A172 (cell line): ENCODE results near the gene GMPR. TPM values are rescaled to one million over a fixed set of nuclear protein-coding genes. Genes with fewer than 3 reads are reported as not detected.

ENCODE experiments used
- DNase-seq: peaks from one replicate; pipeline ENCODE4 v3.0.0-alpha.2; 2015; ENCODE audit warnings: low spot score
- total RNA-seq: library from RNA; depleted of rRNA; stranded (reverse); fragments of >200 nt; shearing (Covaris generic); gene quantifications from 2 replicates; pipeline ENCODE4 v1.2.3, GENCODE V29; 2014

Gene GMPR
- total RNA-seq, 1 experiment from 2014 or later: 6.6 TPM

GRCh38 chr6:16271428-16271827, 33.0 kb downstream of the GMPR start:
- DNase-seq: no peak

GRCh38 chr6:16272201-16272600, 33.8 kb downstream of the GMPR start:
- no peak for DNase-seq

GRCh38 chr6:16273256-16273655, 34.9 kb downstream of the GMPR start:
- no peak for DNase-seq

- peak; percentile 14 for DNase-seq
Measured at GRCh38 chr6:16274483-16274882, 36.1 kb downstream of the GMPR start.

- no peak for DNase-seq
Measured at GRCh38 chr6:16274885-16275589, 36.6 kb downstream of the GMPR start.

GRCh38 chr6:16277101-16277981, 39.0 kb downstream of the GMPR start:
- peak; percentile 92 for DNase-seq

GRCh38 chr6:16278048-16278724, 39.8 kb downstream of the GMPR start:
- peak; percentile 21 for DNase-seq

GRCh38 chr6:16278750-16279149, 40.4 kb downstream of the GMPR start:
- DNase-seq: no peak

- no peak for DNase-seq
Measured at GRCh38 chr6:16279243-16279642, 40.9 kb downstream of the GMPR start.

GRCh38 chr6:16282370-16282769, 44.0 kb downstream of the GMPR start:
- DNase-seq: no peak

GRCh38 chr6:16284472-16284871, 46.1 kb downstream of the GMPR start:
- no peak for DNase-seq

- no peak for DNase-seq
Measured at GRCh38 chr6:16285467-16286150, 47.2 kb downstream of the GMPR start.

- no peak for DNase-seq
Measured at GRCh38 chr6:16286151-16286522, 47.8 kb downstream of the GMPR start.

GRCh38 chr6:16288163-16288562, 49.8 kb downstream of the GMPR start:
- no peak for DNase-seq

GRCh38 chr6:16291739-16292138, 53.4 kb downstream of the GMPR start:
- DNase-seq: no peak

- no peak for DNase-seq
Measured at GRCh38 chr6:16292432-16292831, 54.0 kb downstream of the GMPR start.

GRCh38 chr6:16292942-16293341, 54.6 kb downstream of the GMPR start:
- DNase-seq: no peak

- DNase-seq: no peak
Measured at GRCh38 chr6:16294371-16294770, 56.0 kb downstream of the GMPR start.

GRCh38 chr6:16295060-16295459, 56.7 kb downstream of the GMPR start:
- no peak for DNase-seq

- no peak for DNase-seq
Measured at GRCh38 chr6:16295471-16295870, 57.1 kb downstream of the GMPR start.

- no peak for DNase-seq
Measured at GRCh38 chr6:16296061-16296670, 57.8 kb downstream of the GMPR start.

- DNase-seq: no peak
Measured at GRCh38 chr6:16299861-16300260, 61.5 kb downstream of the GMPR start.
